Prostate gland (tissue), 2 donors: ENCODE measurements around the gene CSMD2. TPM values are rescaled to one million over a fixed set of nuclear protein-coding genes. Genes with fewer than 3 reads are reported as not detected.

ENCODE experiments used
- DNase-seq: peaks from one replicate; pipeline ENCODE4 v3.0.0-alpha.2; 2019; ENCODE audit warnings: low spot score
- H3K27ac ChIP-seq, 2 donors: fragments of 200-600 bp; sonication (generic); 2 replicates each; pipeline ENCODE4 v1.5.1; 2017 to 2019
- H3K27me3 ChIP-seq: fragments of 200-600 bp; sonication (generic); replicated peaks from 2 replicates; pipeline ENCODE4 v1.5.1; 2019; ENCODE audit not compliant: insufficient read depth
- H3K36me3 ChIP-seq, 2 donors: fragments of 200-600 bp; sonication (generic); 1 replicate in 1 of 2; 2 replicates in 1 of 2; pipeline versions ENCODE4 v1.5.1 to v1.8.1; 2017 to 2019
- H3K4me1 ChIP-seq: fragments of 200-600 bp; sonication (generic); replicated peaks from 2 replicates; pipeline ENCODE4 v1.5.1; 2019
- H3K4me3 ChIP-seq, 2 donors: fragments of 200-600 bp; sonication (generic); 2 replicates each; pipeline ENCODE4 v1.5.1; 2017 to 2019
- H3K9me3 ChIP-seq: fragments of 200-600 bp; sonication (generic); 2 replicates; pipeline ENCODE4 v1.5.1; 2017
- CTCF ChIP-seq, 4 experiments: fragments of 200-600 bp in 2 of 4; fragments of 450-650 bp in 2 of 4; sonication (generic) in 2 of 4; IDR thresholded peaks; 1 replicate in 3 of 4; 2 replicates in 1 of 4; pipeline ENCODE4 v1.5.1; 2016 to 2019; ENCODE audit warnings: antibody characterized with exemption in 4 of 4, mild to moderate bottlenecking in 2 of 4, moderate library complexity in 2 of 4
- POLR2A ChIP-seq: fragments of 450-650 bp; IDR thresholded peaks from one replicate; pipeline ENCODE4 v1.6.1; 2016; ENCODE audit warnings: antibody characterized with exemption, mild to moderate bottlenecking
- POLR2AphosphoS5 ChIP-seq: sonication (generic); formaldehyde crosslinking; IDR thresholded peaks from one replicate; pipeline ENCODE4 v1.6.1; 2017; ENCODE audit warnings: antibody characterized with exemption
- WGBS: methylation state at CpG from one replicate; pipeline ENCODE4 v1.1.5; 2018; 5-methylcytosine and 5-hydroxymethylcytosine counted together
- intact Hi-C: fragments of 100-400 bp; cut with DNase I; formaldehyde crosslinking; loops from one replicate; pipeline ENCODE4 v1.14.2; 2022
- total RNA-seq, 2 donors: library from RNA; depleted of rRNA; stranded (reverse); fragments of >200 nt; gene quantifications; one replicate each; pipeline ENCODE4 v1.1.0, GENCODE V29; 2016

CSMD2 gene
- total RNA-seq, 2 donors from 2014 or later = 0.14 to 5.5 TPM

DNA sequence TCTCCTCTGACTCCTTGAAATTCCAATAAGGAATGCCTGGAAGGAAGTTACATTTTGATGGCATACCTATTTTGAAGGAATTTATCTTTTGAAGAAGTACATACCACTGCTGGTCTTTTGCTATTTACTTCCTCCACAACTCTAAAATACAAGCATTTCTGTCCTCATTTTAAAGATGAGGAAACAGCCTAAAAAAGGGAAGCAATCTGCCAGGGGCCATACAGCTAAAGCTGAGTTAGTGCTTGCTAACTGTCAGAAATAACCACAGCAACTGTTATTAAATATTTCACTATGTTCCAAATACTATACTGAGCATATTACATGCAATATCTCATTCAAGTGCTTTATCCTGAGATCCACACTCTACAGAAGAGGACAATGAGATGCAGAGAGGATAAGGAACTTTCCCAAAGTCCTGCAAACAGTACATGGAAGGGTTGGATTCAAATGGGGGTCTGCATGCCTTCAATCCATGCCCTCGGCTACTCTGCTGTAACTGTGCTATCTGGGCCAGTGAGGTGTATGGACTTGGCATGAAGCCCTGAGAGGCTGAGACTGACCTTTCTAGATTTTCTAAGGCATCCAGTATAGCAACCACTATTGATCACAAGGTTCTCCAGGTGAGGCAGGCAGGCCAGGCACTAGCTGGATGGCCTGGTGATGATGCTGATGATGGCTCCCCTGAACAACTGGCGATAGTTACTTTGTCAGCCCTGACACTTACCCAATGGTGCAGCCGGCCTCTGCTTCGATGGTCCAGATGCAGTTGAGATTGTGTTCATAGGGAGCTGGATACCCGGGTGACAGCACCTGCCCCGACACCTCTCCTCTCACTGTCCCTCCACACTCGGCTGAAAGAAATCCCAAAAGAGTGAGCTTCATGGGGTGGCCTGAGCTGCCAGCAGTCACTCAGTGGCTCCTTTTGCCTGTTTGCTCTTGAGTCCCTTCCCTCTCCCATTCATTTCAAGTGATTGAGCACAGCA lies 472.5 kb downstream of the CSMD2 start:
- H3K4me1 ChIP-seq = no peaks in the 10 kb centered on the region
- 92% methylated on average over 7 of the region's 7 CpGs for WGBS
- no peak for DNase-seq
- H3K9me3 ChIP-seq = no peaks in the 10 kb centered on the region
- no peak for TF ChIP-seq POLR2AphosphoS5
- TF ChIP-seq POLR2A = no peak
- TF ChIP-seq CTCF (IDR thresholded peaks at IDR 0.05) = no peak
- intact Hi-C loops = no loop called here
- H3K27me3 ChIP-seq = no peaks in the 10 kb centered on the region
- H3K4me3 ChIP-seq = no peak overlapping the region
- no peaks in the 10 kb centered on the region for H3K36me3 ChIP-seq
- H3K27ac ChIP-seq = no peak overlapping the region

GRCh38 chr1:33687000-33687399 lies 478.0 kb downstream of the CSMD2 start:
- no peak overlapping the region for H3K4me3 ChIP-seq
- WGBS = 43% methylated on average over 1 of the region's 1 CpG
- intact Hi-C loops = no loop called here
- TF ChIP-seq POLR2AphosphoS5 = peak; percentile 82
- TF ChIP-seq POLR2A = no peak
- no peak for TF ChIP-seq CTCF (IDR thresholded peaks at IDR 0.05)
- no peaks in the 10 kb centered on the region for H3K4me1 ChIP-seq
- no peak overlapping the region for H3K27ac ChIP-seq
- H3K27me3 ChIP-seq = no peaks in the 10 kb centered on the region
- no peaks in the 10 kb centered on the region for H3K36me3 ChIP-seq
- no peaks in the 10 kb centered on the region for H3K9me3 ChIP-seq
- peak; percentile 23 for DNase-seq

DNA sequence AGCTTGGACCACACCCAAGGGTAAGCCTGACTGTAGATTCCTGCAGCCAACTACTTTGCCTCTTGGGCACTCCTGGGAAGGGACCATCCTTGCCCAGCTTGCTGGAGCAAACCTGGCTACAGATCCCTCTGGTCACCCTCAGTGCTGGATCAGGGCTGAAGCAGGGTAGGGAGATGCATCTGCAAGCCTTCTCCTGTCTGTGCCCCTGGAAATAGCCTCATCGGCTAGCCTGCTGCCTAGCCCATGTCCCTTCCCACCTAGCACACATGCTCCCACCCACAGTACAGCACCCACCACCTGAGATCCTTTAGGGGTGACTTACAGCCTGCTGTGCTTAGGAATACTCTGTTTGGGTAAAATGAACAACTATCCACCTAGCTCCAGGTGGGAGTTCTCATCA lies 478.5 kb downstream of the CSMD2 start:
- TF ChIP-seq POLR2AphosphoS5 (no peak), POLR2A (no peak), CTCF (IDR thresholded peaks at IDR 0.05) (no peak)
- H3K27me3 ChIP-seq = no peaks in the 10 kb centered on the region
- H3K9me3 ChIP-seq = no peaks in the 10 kb centered on the region
- no peak overlapping the region for H3K4me3 ChIP-seq
- no peak for DNase-seq
- no peak overlapping the region for H3K27ac ChIP-seq
- no peaks in the 10 kb centered on the region for H3K36me3 ChIP-seq
- intact Hi-C loops = no loop called here
- H3K4me1 ChIP-seq = no peaks in the 10 kb centered on the region
- 100% methylated on average over 1 of the region's 1 CpG for WGBS

- no peak for TF ChIP-seq POLR2A
- no peak for TF ChIP-seq CTCF (IDR thresholded peaks at IDR 0.05)
- TF ChIP-seq POLR2AphosphoS5 = no peak
These were observed 479.8 kb downstream of the CSMD2 start for GRCh38 chr1:33685256-33685655.

More at GRCh38 chr1:33685256-33685655, 479.8 kb downstream of the CSMD2 start:
- H3K36me3 ChIP-seq = no peaks in the 10 kb centered on the region
- WGBS = 32% methylated on average over 5 of the region's 5 CpGs
- H3K9me3 ChIP-seq = no peaks in the 10 kb centered on the region
- H3K27ac ChIP-seq = no peak overlapping the region
- H3K27me3 ChIP-seq = no peaks in the 10 kb centered on the region
- no peak for DNase-seq
- intact Hi-C loops = no loop called here
- H3K4me1 ChIP-seq = no peaks in the 10 kb centered on the region
- no peak overlapping the region for H3K4me3 ChIP-seq
